Type B pancreatic cell (in vitro differentiated cells): ENCODE data around the gene LRRC34. TPM values are rescaled to one million over a fixed set of nuclear protein-coding genes. Genes with fewer than 3 reads are reported as not detected.

ENCODE experiments used
- DNase-seq: peaks from one replicate; pipeline ENCODE4 v3.0.0; 2021; ENCODE audit warnings: mixed read lengths; ENCODE audit not compliant: unreplicated experiment; ENCODE audit errors: extremely low spot score
- H3K27ac Mint-ChIP-seq: 2 replicates; pipeline ENCODE4 v1.8.0; 2021; ENCODE audit warnings: mild to moderate bottlenecking, mixed read lengths
- H3K27me3 Mint-ChIP-seq: 2 replicates; pipeline ENCODE4 v1.8.0; 2021; ENCODE audit warnings: mixed read lengths
- H3K36me3 Mint-ChIP-seq: 2 replicates; pipeline ENCODE4 v1.8.0; 2021; ENCODE audit warnings: mixed read lengths
- H3K4me1 Mint-ChIP-seq: one replicate; pipeline ENCODE4 v1.8.0; 2021; ENCODE audit warnings: mixed read lengths; ENCODE audit not compliant: unreplicated experiment
- H3K4me3 Mint-ChIP-seq: 2 replicates; pipeline ENCODE4 v1.8.0; 2021; ENCODE audit warnings: mild to moderate bottlenecking, mixed read lengths
- H3K9me3 Mint-ChIP-seq: 2 replicates; pipeline ENCODE4 v1.8.0; 2021; ENCODE audit warnings: mixed read lengths
- total RNA-seq: library from RNA; stranded (reverse); gene quantifications from 2 replicates; pipeline ENCODE4 v1.2.1, GENCODE V29; 2021; ENCODE audit warnings: low replicate concordance
- TF ChIP-seq, protein P1 (sequence below): fragments of 200-600 bp; sonication (generic); conservative IDR thresholded peaks from 2 replicates; pipeline ENCODE4 v1.5.0; 2021; ENCODE audit warnings: antibody characterized with exemption, mild to moderate bottlenecking

The LRRC34 gene
- total RNA-seq, 1 donor from 2014 or later: 2.7 TPM

DNA sequence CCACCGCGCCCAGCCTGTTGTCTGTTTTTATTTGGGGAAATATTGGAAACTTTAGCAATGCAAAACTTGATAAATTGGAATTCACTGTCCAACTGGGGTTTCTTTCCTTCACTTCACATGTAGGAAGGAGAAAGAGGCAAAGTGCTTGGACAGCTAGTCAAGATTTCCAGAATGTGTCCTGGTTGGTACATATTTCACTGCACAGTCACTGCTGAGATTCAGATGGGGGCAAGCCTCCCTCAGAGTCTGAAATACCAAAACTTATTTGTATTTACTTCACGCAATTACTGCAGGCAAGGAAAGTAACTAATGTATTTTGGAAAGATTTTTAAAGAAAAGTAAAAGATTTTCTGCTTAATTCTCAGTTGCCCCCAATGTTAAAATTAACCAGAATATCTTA lies 36.0 kb upstream of the LRRC34 start:
- H3K36me3 Mint-ChIP-seq: no peaks in the 10 kb centered on the region
- H3K9me3 Mint-ChIP-seq: no peaks in the 10 kb centered on the region
- no peak overlapping the region for H3K27ac Mint-ChIP-seq
- H3K4me1 Mint-ChIP-seq: no peaks in the 10 kb centered on the region
- DNase-seq: no peak
- TF ChIP-seq, protein P1, sequence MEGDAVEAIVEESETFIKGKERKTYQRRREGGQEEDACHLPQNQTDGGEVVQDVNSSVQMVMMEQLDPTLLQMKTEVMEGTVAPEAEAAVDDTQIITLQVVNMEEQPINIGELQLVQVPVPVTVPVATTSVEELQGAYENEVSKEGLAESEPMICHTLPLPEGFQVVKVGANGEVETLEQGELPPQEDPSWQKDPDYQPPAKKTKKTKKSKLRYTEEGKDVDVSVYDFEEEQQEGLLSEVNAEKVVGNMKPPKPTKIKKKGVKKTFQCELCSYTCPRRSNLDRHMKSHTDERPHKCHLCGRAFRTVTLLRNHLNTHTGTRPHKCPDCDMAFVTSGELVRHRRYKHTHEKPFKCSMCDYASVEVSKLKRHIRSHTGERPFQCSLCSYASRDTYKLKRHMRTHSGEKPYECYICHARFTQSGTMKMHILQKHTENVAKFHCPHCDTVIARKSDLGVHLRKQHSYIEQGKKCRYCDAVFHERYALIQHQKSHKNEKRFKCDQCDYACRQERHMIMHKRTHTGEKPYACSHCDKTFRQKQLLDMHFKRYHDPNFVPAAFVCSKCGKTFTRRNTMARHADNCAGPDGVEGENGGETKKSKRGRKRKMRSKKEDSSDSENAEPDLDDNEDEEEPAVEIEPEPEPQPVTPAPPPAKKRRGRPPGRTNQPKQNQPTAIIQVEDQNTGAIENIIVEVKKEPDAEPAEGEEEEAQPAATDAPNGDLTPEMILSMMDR: no peak
- H3K4me3 Mint-ChIP-seq: no peak overlapping the region
- H3K27me3 Mint-ChIP-seq: no peaks in the 10 kb centered on the region

DNA sequence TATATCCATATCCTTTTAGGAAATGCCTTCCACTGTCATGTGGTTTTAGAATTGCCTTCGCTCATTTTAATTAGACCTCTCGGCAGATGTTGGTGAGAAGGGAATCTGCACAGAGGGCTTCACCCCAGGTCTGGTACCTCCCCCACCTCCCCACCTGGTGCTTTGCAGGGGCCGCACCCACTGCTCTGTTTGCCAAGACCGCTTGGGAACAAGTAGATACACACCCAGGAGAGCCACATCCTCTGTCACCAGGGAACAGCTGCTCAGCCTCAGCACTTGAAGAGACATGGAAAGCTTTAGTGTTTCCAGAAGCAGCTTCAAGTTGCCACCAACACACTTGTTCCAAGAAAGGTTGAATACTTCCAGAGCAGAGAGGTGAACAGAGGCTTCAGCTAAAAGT lies 35.2 kb upstream of the LRRC34 start:
- Mint-ChIP-seq H3K27me3 (no peaks in the 10 kb centered on the region), H3K4me1 (no peaks in the 10 kb centered on the region), H3K9me3 (no peaks in the 10 kb centered on the region), H3K27ac (no peak overlapping the region), H3K36me3 (no peaks in the 10 kb centered on the region), H3K4me3 (no peak overlapping the region)
- no peak for DNase-seq
- TF ChIP-seq, protein P1: no peak

DNA sequence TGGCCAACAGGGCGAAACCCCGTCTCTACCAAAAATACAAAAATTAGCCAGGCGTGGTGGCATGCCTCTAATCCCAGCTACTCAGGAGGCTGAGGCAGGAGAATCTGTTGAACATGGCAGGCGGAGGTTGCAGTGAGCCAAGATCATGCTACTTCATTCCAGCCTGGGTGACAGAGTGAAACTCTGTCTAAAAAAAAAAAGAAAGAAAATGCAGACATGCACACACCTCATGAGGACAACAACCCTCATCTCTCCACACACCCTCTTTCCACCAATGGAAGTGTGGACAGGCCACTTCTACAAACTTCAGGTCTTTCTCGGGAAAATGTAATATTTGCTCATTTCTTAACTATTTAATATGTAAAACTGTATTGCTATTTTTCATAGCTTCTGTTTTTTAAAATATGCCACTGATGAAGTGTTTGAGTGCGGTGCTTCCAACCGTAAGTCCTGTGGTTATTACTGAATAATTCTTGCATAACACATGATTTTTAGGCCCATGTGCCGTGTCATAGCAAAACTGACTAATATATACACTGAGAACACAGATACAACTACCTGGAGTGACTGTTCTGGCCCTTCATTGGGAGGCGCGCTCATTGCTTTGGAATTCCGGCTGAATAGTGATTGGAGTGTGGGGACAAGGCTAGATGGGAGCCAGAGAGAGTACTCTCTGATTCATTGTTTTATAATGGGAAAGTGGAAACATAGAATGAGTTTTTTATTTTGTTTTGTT lies 33.9 kb upstream of the LRRC34 start:
- Mint-ChIP-seq H3K36me3 (no peaks in the 10 kb centered on the region), H3K9me3 (no peaks in the 10 kb centered on the region), H3K27me3 (no peaks in the 10 kb centered on the region), H3K27ac (no peak overlapping the region), H3K4me3 (no peak overlapping the region), H3K4me1 (no peaks in the 10 kb centered on the region)
- DNase-seq: no peak
- TF ChIP-seq, protein P1: no peak

DNA sequence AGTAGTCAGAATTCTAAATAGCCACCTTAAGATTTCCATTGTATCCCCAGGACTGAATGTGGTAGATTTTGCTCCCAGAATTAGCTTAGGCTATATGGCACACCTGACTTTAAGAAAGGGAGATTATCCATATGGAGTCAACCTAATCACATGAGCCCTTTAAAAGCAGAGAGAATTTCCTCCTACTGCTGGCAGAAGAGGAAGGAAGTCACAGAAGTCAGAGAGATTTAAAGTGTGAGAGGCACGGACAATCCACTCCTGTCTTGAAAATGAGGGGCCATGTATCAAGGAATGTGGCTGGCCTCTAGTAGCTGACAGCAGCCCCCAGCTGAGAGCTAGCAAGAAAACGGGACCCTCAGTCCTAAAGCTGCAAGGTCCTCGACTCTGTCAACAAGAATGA lies 30.3 kb upstream of the LRRC34 start:
- Mint-ChIP-seq H3K27ac (no peak overlapping the region), H3K4me1 (peaks cover 6% of the 10 kb centered on the region), H3K27me3 (no peaks in the 10 kb centered on the region), H3K36me3 (no peaks in the 10 kb centered on the region), H3K9me3 (no peaks in the 10 kb centered on the region), H3K4me3 (no peak overlapping the region)
- TF ChIP-seq, protein P1: no peak
- DNase-seq: no peak

DNA sequence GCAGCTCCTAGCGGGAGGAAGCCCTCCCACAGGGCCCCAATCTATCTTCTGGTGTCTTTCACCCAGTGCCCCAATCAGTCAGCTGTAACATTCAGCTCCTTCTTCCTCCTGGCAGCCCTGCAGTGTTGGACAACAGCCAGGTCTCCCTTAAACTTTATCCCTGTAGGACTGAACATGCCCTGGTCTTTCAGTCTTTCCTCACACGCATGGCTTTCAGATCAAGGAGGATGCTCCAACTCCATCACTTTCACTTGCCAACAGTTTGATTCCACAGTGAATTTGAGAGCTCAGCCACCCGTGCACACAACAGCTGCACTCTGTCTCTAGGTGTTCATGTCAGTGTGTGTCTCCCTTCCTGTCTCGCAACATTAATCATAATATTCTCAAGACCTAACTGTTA lies 28.5 kb upstream of the LRRC34 start:
- TF ChIP-seq, protein P1: no peak
- H3K36me3 Mint-ChIP-seq: no peaks in the 10 kb centered on the region
- DNase-seq: no peak
- H3K27me3 Mint-ChIP-seq: no peaks in the 10 kb centered on the region
- peaks cover 6% of the 10 kb centered on the region for H3K4me1 Mint-ChIP-seq
- no peak overlapping the region for H3K4me3 Mint-ChIP-seq
- no peak overlapping the region for H3K27ac Mint-ChIP-seq
- H3K9me3 Mint-ChIP-seq: no peaks in the 10 kb centered on the region
